Measurements from ENCODE around the gene PTPRN2.
"Not testable (repeated sequence)": the region's sequence is repeated elsewhere in the genome, so short reads cannot be mapped to it uniquely, and the experiment has no call there.

- not testable (repeated sequence) for TF ChIP-seq CTCF (conservative IDR thresholded peaks at IDR 0.05; ENCODE audit: low read length); EZH2phosphoT487 (IDR thresholded peaks at IDR 0.05; ENCODE audit: borderline replicate concordance, low read depth, low read length)
Measured at GRCh38 chr7:158521795-158522194, 65.8 kb downstream of the PTPRN2 start.

All from OCI-LY7 (cell line).